Measurements from ENCODE around the gene SLC30A4. TPM values are rescaled to one million over a fixed set of nuclear protein-coding genes. Genes with fewer than 3 reads are reported as not detected.

The SLC30A4 gene
- total and polyA plus RNA-seq, 2 donors (not counting 1 experiment from before 2014, with no cell fraction given): 6.7 to 9.1 TPM

- peaks cover 3% of the 10 kb centered on the region for H3K4me1 Mint-ChIP-seq
- DNase-seq (no peak), ATAC-seq (ENCODE audit: low read depth) (no peak)
- no peaks in the 10 kb centered on the region for H3K4me1 ChIP-seq (ENCODE audit: control insufficient read depth in 2 of 2, insufficient read depth in 2 of 2, low read length in 2 of 2)
- no peaks in the 10 kb centered on the region for H3K79me2 ChIP-seq (ENCODE audit: control insufficient read depth, insufficient read depth, low read length)
- H4K20me1 ChIP-seq (ENCODE audit: control insufficient read depth, insufficient read depth, low read length, poor library complexity, severe bottlenecking): no peaks in the 10 kb centered on the region
- no peak overlapping the region for H3K27ac Mint-ChIP-seq
- no peak overlapping the region for H3K9ac ChIP-seq (ENCODE audit: low read length)
- POLR2A ChIA-PET: no interaction called here
- CTCF ChIA-PET: no interaction called here
- H3K27ac ChIP-seq (ENCODE audit: low read length in 2 of 2): no peak overlapping the region
- H3K9me3 ChIP-seq (ENCODE audit: control extremely low read depth in 1 of 3, control insufficient read depth in 2 of 3, insufficient read depth in 1 of 3, low read length in 2 of 3): no peaks in the 10 kb centered on the region
- H3K27me3 Mint-ChIP-seq: peaks cover 14% of the 10 kb centered on the region
- H3K4me3 Mint-ChIP-seq: no peak overlapping the region
- H3K9me3 Mint-ChIP-seq (ENCODE audit: insufficient read depth): no peaks in the 10 kb centered on the region
- intact Hi-C loops (cut with micrococcal nuclease): no loop called here
- H3K4me2 ChIP-seq (replicated peaks; ENCODE audit: low read depth, low read length, poor library complexity, severe bottlenecking): no peak overlapping the region
- TF ChIP-seq CTCF (IDR thresholded peaks at IDR 0.05): no peak
- TF ChIP-seq EZH2 (IDR thresholded peaks at IDR 0.05; ENCODE audit: borderline replicate concordance, insufficient read depth, low read depth, low read length, poor library complexity, severe bottlenecking): no peak
- H3K27me3 ChIP-seq (replicated peaks in 1 of 4; ENCODE audit: control extremely low read depth in 1 of 4, control insufficient read depth in 3 of 4, insufficient read depth in 4 of 4, low read length in 3 of 4): peaks cover 0 to 4% (median 2%) of the 10 kb centered on the region in 4 experiments
- 95% methylated on average over 10 of the region's 17 CpGs for WGBS (ENCODE audit: insufficient coverage)
- H3K4me3 ChIP-seq (ENCODE audit: control extremely low read depth in 1 of 5, extremely low read depth in 1 of 5, insufficient read depth in 1 of 5, low read depth in 2 of 5, low read length in 4 of 5): no peak overlapping the region
- H3K36me3 ChIP-seq (replicated peaks in 1 of 2; ENCODE audit: control extremely low read depth in 1 of 2, control insufficient read depth in 1 of 2, extremely low read depth in 1 of 2, insufficient read depth in 2 of 2, low read length in 1 of 2): no peaks in the 10 kb centered on the region
- no peak overlapping the region for H2AFZ ChIP-seq (ENCODE audit: insufficient read depth, low read depth, low read length, poor library complexity, severe bottlenecking)
Measured at GRCh38 chr15:45548753-45549520, 26.4 kb upstream of the SLC30A4 start.

- Histone ChIP-seq H4K20me1 (ENCODE audit: control insufficient read depth, insufficient read depth, low read length, poor library complexity, severe bottlenecking) (no peaks in the 10 kb centered on the region), H3K9me3 (ENCODE audit: control extremely low read depth in 1 of 3, control insufficient read depth in 2 of 3, insufficient read depth in 1 of 3, low read length in 2 of 3) (no peaks in the 10 kb centered on the region), H3K9ac (ENCODE audit: low read length) (no peak overlapping the region), H3K36me3 (replicated peaks in 1 of 2; ENCODE audit: control extremely low read depth in 1 of 2, control insufficient read depth in 1 of 2, extremely low read depth in 1 of 2, insufficient read depth in 2 of 2, low read length in 1 of 2) (no peaks in the 10 kb centered on the region), H2AFZ (ENCODE audit: insufficient read depth, low read depth, low read length, poor library complexity, severe bottlenecking) (no peak overlapping the region), H3K27ac (ENCODE audit: low read length in 2 of 2) (no peak overlapping the region), H3K4me2 (replicated peaks; ENCODE audit: low read depth, low read length, poor library complexity, severe bottlenecking) (no peak overlapping the region), H3K79me2 (ENCODE audit: control insufficient read depth, insufficient read depth, low read length) (no peaks in the 10 kb centered on the region), H3K27me3 (replicated peaks in 1 of 4; ENCODE audit: control extremely low read depth in 1 of 4, control insufficient read depth in 3 of 4, insufficient read depth in 4 of 4, low read length in 3 of 4) (no peaks in the 10 kb centered on the region), H3K4me3 (ENCODE audit: control extremely low read depth in 1 of 5, extremely low read depth in 1 of 5, insufficient read depth in 1 of 5, low read depth in 2 of 5, low read length in 4 of 5) (no peak overlapping the region), H3K4me1 (ENCODE audit: control insufficient read depth in 2 of 2, insufficient read depth in 2 of 2, low read length in 2 of 2) (no peaks in the 10 kb centered on the region)
- intact Hi-C loops (cut with micrococcal nuclease): no loop called here
- Mint-ChIP-seq H3K4me3 (no peak overlapping the region), H3K27ac (no peak overlapping the region), H3K4me1 (peaks cover 3% of the 10 kb centered on the region), H3K9me3 (ENCODE audit: insufficient read depth) (no peaks in the 10 kb centered on the region), H3K27me3 (peaks cover 14% of the 10 kb centered on the region)
- POLR2A ChIA-PET: no interaction called here
- CTCF ChIA-PET: no interaction called here
- TF ChIP-seq EZH2 (IDR thresholded peaks at IDR 0.05; ENCODE audit: borderline replicate concordance, insufficient read depth, low read depth, low read length, poor library complexity, severe bottlenecking) (no peak), CTCF (IDR thresholded peaks at IDR 0.05) (no peak)
- WGBS (ENCODE audit: insufficient coverage): 92% methylated on average over 3 of the region's 7 CpGs
- ATAC-seq (ENCODE audit: low read depth): no peak
- DNase-seq: no peak
Measured at GRCh38 chr15:45546789-45547188, 24.2 kb upstream of the SLC30A4 start.

Measured in B cell (primary cell).